H1 (cell line): ENCODE results near the gene TATDN2.

Source experiments
- CREB1 ChIP-seq: IDR thresholded peaks from 2 replicates; pipeline ENCODE4 v1.6.1; 2012; ENCODE audit warnings: inconsistent platforms
- SUZ12 ChIP-seq: fragments of 200-600 bp; sonication (generic); IDR thresholded peaks from 2 replicates; pipeline ENCODE4 v1.6.1; 2012; ENCODE audit warnings: mild to moderate bottlenecking, inconsistent platforms, low read length, moderate library complexity, mixed read lengths
- TF ChIP-seq, protein P1 (sequence below), 3 experiments: IDR thresholded peaks; 1 replicate in 2 of 3; 2 replicates in 1 of 3; pipeline versions ENCODE4 v1.5.1 to v1.6.1; 2011; ENCODE audit warnings: low read length in 3 of 3, mild to moderate bottlenecking in 3 of 3, inconsistent platforms in 2 of 3, low read depth in 1 of 3, moderate library complexity in 1 of 3; ENCODE audit not compliant: insufficient read depth in 1 of 3; ENCODE audit errors: control extremely low read depth in 1 of 3

DNA sequence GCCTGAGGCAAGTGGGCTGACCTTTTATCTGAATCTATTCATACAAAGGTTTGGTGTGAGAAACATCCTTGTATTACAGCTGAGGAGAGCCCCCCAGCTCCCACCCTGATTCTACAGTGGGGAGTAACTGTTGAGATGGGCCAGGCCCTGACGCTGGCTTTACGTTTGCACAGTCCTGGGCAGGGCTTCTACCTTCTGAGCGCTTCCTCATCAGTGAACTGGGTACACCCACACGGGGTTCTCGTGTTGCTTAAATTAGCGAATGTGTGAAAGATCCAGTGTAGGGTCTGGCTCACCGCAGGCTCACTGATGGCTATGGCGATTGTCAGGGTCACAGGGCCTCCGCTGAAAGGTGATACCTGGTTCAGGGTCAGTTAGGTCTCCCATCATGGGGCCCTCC, 51.8 kb downstream of the TATDN2 start:
- TF ChIP-seq, protein P1, sequence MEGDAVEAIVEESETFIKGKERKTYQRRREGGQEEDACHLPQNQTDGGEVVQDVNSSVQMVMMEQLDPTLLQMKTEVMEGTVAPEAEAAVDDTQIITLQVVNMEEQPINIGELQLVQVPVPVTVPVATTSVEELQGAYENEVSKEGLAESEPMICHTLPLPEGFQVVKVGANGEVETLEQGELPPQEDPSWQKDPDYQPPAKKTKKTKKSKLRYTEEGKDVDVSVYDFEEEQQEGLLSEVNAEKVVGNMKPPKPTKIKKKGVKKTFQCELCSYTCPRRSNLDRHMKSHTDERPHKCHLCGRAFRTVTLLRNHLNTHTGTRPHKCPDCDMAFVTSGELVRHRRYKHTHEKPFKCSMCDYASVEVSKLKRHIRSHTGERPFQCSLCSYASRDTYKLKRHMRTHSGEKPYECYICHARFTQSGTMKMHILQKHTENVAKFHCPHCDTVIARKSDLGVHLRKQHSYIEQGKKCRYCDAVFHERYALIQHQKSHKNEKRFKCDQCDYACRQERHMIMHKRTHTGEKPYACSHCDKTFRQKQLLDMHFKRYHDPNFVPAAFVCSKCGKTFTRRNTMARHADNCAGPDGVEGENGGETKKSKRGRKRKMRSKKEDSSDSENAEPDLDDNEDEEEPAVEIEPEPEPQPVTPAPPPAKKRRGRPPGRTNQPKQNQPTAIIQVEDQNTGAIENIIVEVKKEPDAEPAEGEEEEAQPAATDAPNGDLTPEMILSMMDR (IDR thresholded peaks at IDR 0.05; ENCODE audit: control extremely low read depth in 1 of 3, insufficient read depth in 1 of 3, low read depth in 1 of 3, low read length in 3 of 3) = no peak
- TF ChIP-seq SUZ12 (no peak), CREB1 (no peak)
